Mesendoderm (in vitro differentiated cells): ENCODE measurements around the gene UGT1A9.

ENCODE experiments used
- DNase-seq: peaks from one replicate; pipeline ENCODE4 v3.0.0; 2013
- H2AK5ac ChIP-seq: 2 replicates; pipeline ENCODE4 v1.6.1; 2013; ENCODE audit warnings: low read length, inconsistent platforms
- H2BK120ac ChIP-seq: 2 replicates; pipeline ENCODE4 v1.6.1; 2013; ENCODE audit warnings: low read depth, mild to moderate bottlenecking, low read length, moderate library complexity, mixed read lengths
- H2BK15ac ChIP-seq: replicated peaks from 2 replicates; pipeline ENCODE4 v1.6.1; 2013; ENCODE audit warnings: low read depth, mild to moderate bottlenecking, moderate library complexity
- H2BK5ac ChIP-seq: 2 replicates; pipeline ENCODE4 v1.6.1; 2013; ENCODE audit warnings: low read length, inconsistent platforms
- H3K18ac ChIP-seq: 2 replicates; pipeline ENCODE4 v1.6.1; 2013; ENCODE audit warnings: mild to moderate bottlenecking, low read length, mixed read lengths
- H3K23ac ChIP-seq: one replicate; pipeline ENCODE4 v1.6.1; 2013; ENCODE audit warnings: low read length
- H3K27ac ChIP-seq: 2 replicates; pipeline ENCODE4 v1.5.1; 2013; ENCODE audit warnings: low read depth, mild to moderate bottlenecking, inconsistent platforms, low read length, moderate library complexity
- H3K27me3 ChIP-seq: 2 replicates; pipeline ENCODE4 v1.6.1; 2013; ENCODE audit warnings: low read length, control low read depth, mild to moderate bottlenecking, inconsistent platforms; ENCODE audit not compliant: insufficient read depth, poor library complexity
- H3K36me3 ChIP-seq: 2 replicates; pipeline ENCODE4 v1.6.1; 2013; ENCODE audit warnings: low read length, inconsistent platforms; ENCODE audit not compliant: control insufficient read depth, insufficient read depth
- H3K4ac ChIP-seq: one replicate; pipeline ENCODE4 v1.6.1; 2013; ENCODE audit warnings: low read depth, mild to moderate bottlenecking, low read length, moderate library complexity
- H3K4me1 ChIP-seq: 2 replicates; pipeline ENCODE4 v1.6.1; 2013; ENCODE audit warnings: low read depth, low read length, inconsistent platforms; ENCODE audit not compliant: control insufficient read depth
- H3K4me2 ChIP-seq: 2 replicates; pipeline ENCODE4 v1.6.1; 2013; ENCODE audit warnings: low read length
- H3K4me3 ChIP-seq: 2 replicates; pipeline ENCODE4 v1.5.1; 2013; ENCODE audit warnings: mild to moderate bottlenecking, low read length
- H3K56ac ChIP-seq: one replicate; pipeline ENCODE4 v1.6.1; 2013; ENCODE audit warnings: low read length
- H3K79me1 ChIP-seq: 2 replicates; pipeline ENCODE4 v1.6.1; 2013; ENCODE audit warnings: low read length, inconsistent platforms
- H3K79me2 ChIP-seq: 2 replicates; pipeline ENCODE4 v1.6.1; 2013; ENCODE audit warnings: mild to moderate bottlenecking, low read length; ENCODE audit not compliant: control insufficient read depth, insufficient read depth
- H3K9ac ChIP-seq: 2 replicates; pipeline ENCODE4 v1.6.1; 2013; ENCODE audit warnings: low read length, inconsistent platforms
- H4K5ac ChIP-seq: one replicate; pipeline ENCODE4 v1.6.1; 2013; ENCODE audit warnings: low read length
- H4K8ac ChIP-seq: one replicate; pipeline ENCODE4 v1.6.1; 2013; ENCODE audit warnings: low read depth, mild to moderate bottlenecking, control low read depth, low read length, moderate library complexity
- WGBS: extraction: QIAGEN DNeasy Blood & Tissue Kit; methylation state at CpG from one replicate; pipeline ENCODE4 v1.1.7; 2013; ENCODE audit warnings: low lambda C conversion rate, missing lambda C conversion rate; ENCODE audit not compliant: insufficient coverage; ENCODE audit errors: extremely low coverage; 5-methylcytosine and 5-hydroxymethylcytosine counted together

The UGT1A9 gene

DNA sequence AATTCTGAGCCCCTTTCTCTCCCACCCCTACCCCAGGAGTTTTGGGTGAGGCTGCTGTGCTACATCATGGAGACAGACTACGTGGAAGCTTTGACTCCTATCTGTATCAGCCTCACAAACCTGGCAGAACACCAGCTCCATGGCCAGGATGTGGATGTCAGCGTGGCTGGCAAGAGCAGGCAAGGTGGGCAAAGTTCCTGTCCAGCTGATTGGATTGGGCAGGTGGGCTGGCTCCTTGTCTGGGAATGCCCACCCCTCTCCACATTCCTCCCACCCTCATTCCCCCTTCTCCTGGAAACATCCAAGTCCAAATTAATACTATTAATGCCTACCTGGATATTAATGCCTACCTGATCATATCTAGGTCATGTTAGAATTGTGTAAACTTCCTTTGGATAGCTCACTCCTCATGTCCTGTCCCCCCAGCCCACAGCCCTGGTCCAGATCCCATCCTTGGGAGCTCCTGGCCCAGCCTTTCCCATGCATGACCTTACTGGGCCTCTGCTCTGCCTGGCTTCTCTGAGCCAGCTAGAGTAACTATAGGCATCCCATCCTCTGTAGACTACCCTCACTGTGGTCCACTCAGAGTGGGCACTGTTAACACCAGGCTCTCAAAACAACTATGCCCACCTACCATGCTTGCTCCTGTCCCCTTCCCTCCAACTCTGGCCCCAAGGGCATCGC lies 130.6 kb downstream of the UGT1A9 start:
- Histone ChIP-seq H3K79me2 (no peaks in the 10 kb centered on the region), H3K9ac (no peak overlapping the region), H2BK15ac (no peak overlapping the region), H3K56ac (no peak overlapping the region), H3K4me1 (no peaks in the 10 kb centered on the region), H3K4ac (no peak overlapping the region), H3K27ac (no peak overlapping the region), H2AK5ac (no peak overlapping the region), H4K5ac (no peak overlapping the region), H2BK120ac (no peak overlapping the region), H3K27me3 (no peaks in the 10 kb centered on the region), H3K4me2 (no peak overlapping the region), H3K4me3 (no peak overlapping the region), H4K8ac (no peak overlapping the region), H3K79me1 (no peaks in the 10 kb centered on the region), H2BK5ac (no peak overlapping the region), H3K23ac (no peak overlapping the region), H3K18ac (no peak overlapping the region), H3K36me3 (no peaks in the 10 kb centered on the region)
- no peak for DNase-seq
- WGBS: no CpG with 5 or more reads among the region's 3 CpGs

DNA sequence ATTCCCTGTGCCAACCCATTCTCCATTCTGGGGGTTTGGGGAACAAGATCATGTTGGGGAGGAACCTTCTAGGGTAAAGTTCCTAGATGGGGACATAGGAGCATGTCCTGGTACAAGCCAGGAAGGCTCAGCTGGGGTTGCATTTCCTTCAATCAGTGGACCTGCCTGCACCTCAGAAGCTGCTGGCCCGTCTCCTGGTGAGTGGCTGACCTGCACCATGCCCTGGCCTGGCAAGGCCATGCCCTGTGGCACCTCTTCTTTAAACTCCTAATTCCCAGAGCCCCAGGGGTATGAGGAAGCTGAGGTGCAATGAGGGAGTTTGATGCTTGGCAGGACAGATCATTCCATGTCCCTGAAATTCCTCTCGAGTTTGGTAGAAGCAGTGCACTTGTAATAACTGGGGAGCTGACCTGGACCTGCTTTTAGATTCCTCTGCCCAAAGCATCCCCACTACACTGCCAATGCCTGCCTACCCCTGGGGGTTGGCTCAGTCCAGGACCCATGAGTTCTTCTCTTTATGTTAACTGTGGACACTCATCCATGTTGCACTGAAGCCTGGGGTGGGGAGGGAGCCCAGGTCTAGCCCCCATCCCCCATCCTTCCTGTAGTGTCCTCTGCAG lies 131.7 kb downstream of the UGT1A9 start:
- Histone ChIP-seq H3K9ac (no peak overlapping the region), H3K4me3 (no peak overlapping the region), H3K23ac (no peak overlapping the region), H2AK5ac (no peak overlapping the region), H2BK15ac (no peak overlapping the region), H3K79me2 (no peaks in the 10 kb centered on the region), H4K8ac (no peak overlapping the region), H3K27ac (no peak overlapping the region), H3K79me1 (no peaks in the 10 kb centered on the region), H3K18ac (no peak overlapping the region), H4K5ac (no peak overlapping the region), H2BK120ac (no peak overlapping the region), H3K4ac (no peak overlapping the region), H3K27me3 (no peaks in the 10 kb centered on the region), H3K56ac (no peak overlapping the region), H2BK5ac (no peak overlapping the region), H3K4me1 (no peaks in the 10 kb centered on the region), H3K4me2 (no peak overlapping the region), H3K36me3 (no peaks in the 10 kb centered on the region)
- no CpG with 5 or more reads among the region's 2 CpGs for WGBS
- no peak for DNase-seq

DNA sequence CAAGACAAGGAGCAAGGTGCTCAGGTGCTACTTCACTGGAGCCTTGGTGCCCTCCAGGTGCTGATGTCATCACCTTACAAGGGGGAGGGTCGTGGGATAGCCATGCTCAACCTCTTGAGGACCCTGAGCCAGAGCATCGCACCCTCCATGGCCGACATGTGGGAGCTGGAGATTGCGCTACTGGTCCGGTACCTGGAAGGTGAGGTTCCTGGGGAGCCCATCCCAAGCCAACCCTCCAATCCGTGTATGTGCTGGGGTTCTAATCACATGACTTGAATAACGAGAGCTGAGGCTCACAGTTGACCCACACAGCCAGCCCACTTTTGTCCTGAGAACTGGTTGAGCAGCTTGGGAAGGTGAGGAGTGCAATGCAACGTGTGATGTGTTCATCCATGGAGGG lies 132.3 kb downstream of the UGT1A9 start:
- no peak overlapping the region for H3K4me2 ChIP-seq
- no peaks in the 10 kb centered on the region for H3K36me3 ChIP-seq
- no peak overlapping the region for H2BK5ac ChIP-seq
- no peak overlapping the region for H3K56ac ChIP-seq
- H3K18ac ChIP-seq: no peak overlapping the region
- no peak for DNase-seq
- no peaks in the 10 kb centered on the region for H3K79me1 ChIP-seq
- H4K8ac ChIP-seq: no peak overlapping the region
- no peaks in the 10 kb centered on the region for H3K79me2 ChIP-seq
- no peak overlapping the region for H3K4ac ChIP-seq
- no peaks in the 10 kb centered on the region for H3K4me1 ChIP-seq
- H3K23ac ChIP-seq: no peak overlapping the region
- H4K5ac ChIP-seq: no peak overlapping the region
- H3K27ac ChIP-seq: no peak overlapping the region
- no peak overlapping the region for H2BK120ac ChIP-seq
- no CpG with 5 or more reads among the region's 8 CpGs for WGBS
- H3K4me3 ChIP-seq: no peak overlapping the region
- H2AK5ac ChIP-seq: no peak overlapping the region
- H2BK15ac ChIP-seq: no peak overlapping the region
- no peaks in the 10 kb centered on the region for H3K27me3 ChIP-seq
- H3K9ac ChIP-seq: no peak overlapping the region

DNA sequence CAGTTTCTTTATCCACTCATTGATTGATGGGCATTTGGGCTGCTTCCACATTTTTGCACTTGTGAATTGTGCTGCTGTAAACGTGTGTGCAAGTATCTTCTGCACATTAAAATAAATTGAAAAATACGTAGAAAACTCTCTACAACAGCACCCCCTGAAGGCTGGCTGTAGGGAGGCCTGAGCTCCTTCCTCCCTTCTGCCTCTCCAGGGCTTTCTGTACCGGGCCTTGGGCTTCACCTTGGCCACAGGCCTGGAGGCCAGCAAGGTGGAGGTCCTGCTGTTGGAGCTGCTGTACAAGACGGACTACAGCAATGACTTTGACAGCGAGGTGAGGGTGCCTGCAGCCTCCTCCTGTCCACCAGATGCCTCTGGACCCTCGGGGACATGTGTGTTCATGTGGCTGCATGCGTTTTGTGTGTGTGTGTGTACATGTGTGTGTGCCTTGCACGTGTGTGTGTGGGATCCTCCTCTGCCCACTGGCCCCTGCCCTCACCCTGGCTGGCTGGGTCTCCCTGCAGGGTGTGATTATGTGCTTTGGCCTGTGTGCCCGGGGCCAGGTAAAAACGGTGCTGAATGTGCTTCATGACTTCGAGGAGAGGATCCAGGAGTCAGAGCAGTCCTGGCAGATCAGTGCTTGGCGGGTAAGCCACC lies 135.6 kb downstream of the UGT1A9 start:
- H3K79me2 ChIP-seq: no peaks in the 10 kb centered on the region
- no peak overlapping the region for H2BK15ac ChIP-seq
- no peak overlapping the region for H3K23ac ChIP-seq
- H3K4ac ChIP-seq: no peak overlapping the region
- H2BK5ac ChIP-seq: no peak overlapping the region
- no peak for DNase-seq
- H3K18ac ChIP-seq: no peak overlapping the region
- no peak overlapping the region for H3K27ac ChIP-seq
- no peak overlapping the region for H4K5ac ChIP-seq
- H2BK120ac ChIP-seq: no peak overlapping the region
- no CpG with 5 or more reads among the region's 12 CpGs for WGBS
- H4K8ac ChIP-seq: no peak overlapping the region
- no peaks in the 10 kb centered on the region for H3K36me3 ChIP-seq
- H3K4me3 ChIP-seq: no peak overlapping the region
- H3K79me1 ChIP-seq: no peaks in the 10 kb centered on the region
- no peak overlapping the region for H2AK5ac ChIP-seq
- H3K27me3 ChIP-seq: no peaks in the 10 kb centered on the region
- H3K9ac ChIP-seq: no peak overlapping the region
- H3K4me1 ChIP-seq: no peaks in the 10 kb centered on the region
- H3K4me2 ChIP-seq: no peak overlapping the region
- H3K56ac ChIP-seq: no peak overlapping the region

DNA sequence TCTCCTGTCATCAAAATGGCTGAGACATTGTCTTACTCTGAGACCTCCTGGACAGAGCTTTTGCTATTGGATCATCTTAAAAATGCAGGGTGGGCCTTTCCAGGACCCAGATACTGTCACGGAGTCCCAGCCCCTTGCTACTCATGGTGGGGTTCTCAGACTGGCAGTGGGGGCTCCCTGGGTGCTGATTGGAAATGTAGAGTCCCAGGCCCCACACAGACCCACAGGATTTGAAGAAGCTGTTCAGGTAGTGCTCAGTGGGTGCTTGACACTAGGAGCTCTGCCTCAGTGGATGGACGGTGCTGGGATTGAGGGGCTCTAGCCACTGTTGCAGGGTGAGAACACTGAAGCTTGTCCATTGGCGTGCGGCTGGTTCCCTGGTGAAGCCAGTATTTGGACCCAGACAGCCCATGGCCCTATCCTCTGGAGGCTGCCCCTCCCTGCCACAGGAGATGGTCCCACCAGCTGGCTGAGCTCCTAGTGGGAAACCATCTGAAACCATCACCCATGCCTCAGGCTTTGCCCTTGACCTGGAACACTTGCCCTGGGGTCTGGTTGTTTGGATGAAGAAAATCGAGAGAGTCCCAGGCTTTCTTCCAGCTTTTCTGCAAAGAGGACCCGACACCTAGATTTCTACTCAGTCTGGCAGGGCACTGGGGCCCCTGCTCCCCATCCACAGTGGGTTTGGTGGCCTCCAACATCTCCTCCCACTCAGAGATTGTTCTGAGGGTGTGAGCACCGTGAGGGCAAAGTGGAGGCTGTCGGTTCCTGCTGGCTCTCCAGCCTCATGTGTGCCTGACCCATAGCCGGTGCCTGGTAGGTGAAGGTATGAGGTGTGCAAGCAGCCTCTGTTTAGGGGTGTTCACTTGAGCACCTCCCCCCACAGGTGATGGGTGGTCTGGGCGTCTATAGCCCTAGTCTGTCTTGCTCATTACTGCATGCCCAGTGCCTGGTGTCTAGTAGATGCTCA lies 136.6 kb downstream of the UGT1A9 start:
- no peak overlapping the region for H3K9ac ChIP-seq

More for the DNA sequence above, 136.6 kb downstream of the UGT1A9 start:
- Histone ChIP-seq H3K23ac (no peak overlapping the region), H4K8ac (no peak overlapping the region), H3K4ac (no peak overlapping the region), H3K27ac (no peak overlapping the region), H3K36me3 (no peaks in the 10 kb centered on the region), H3K4me3 (no peak overlapping the region), H2AK5ac (no peak overlapping the region), H3K4me2 (no peak overlapping the region), H3K27me3 (no peaks in the 10 kb centered on the region), H3K18ac (no peak overlapping the region), H2BK120ac (no peak overlapping the region), H3K4me1 (no peaks in the 10 kb centered on the region), H4K5ac (no peak overlapping the region), H2BK15ac (no peak overlapping the region), H3K79me2 (no peaks in the 10 kb centered on the region), H3K56ac (no peak overlapping the region), H2BK5ac (no peak overlapping the region), H3K79me1 (no peaks in the 10 kb centered on the region)
- no CpG with 5 or more reads among the region's 10 CpGs for WGBS
- DNase-seq: no peak
